ENCODE results near the gene EP400.

EP400 gene

DNA sequence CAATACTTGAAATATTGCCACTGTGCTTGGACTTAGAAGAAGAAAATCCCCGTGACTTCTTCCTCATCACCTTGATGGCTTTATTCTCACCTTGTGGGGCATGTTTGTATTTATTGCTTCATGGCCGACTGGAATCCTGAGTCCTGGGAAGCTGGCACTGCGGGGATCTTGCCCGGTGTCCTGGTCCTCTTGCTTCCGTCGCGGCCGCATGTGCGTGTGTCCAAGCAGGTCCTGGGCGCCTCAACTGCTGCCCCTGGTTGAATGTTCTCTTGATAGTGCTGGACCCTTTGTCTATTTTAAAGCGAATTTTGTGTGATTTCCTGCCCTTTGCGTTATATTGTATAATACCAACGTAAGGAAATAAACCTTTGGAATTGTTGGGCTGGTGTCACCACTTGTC, 27.0 kb upstream of the EP400 start:
- no peak overlapping the region for H3K4me3 ChIP-seq (ENCODE audit: low read depth, low read length)
- no peaks in the 10 kb centered on the region for H3K27me3 ChIP-seq (ENCODE audit: insufficient read depth, low read depth, severe bottlenecking)
- TF ChIP-seq, protein P1, sequence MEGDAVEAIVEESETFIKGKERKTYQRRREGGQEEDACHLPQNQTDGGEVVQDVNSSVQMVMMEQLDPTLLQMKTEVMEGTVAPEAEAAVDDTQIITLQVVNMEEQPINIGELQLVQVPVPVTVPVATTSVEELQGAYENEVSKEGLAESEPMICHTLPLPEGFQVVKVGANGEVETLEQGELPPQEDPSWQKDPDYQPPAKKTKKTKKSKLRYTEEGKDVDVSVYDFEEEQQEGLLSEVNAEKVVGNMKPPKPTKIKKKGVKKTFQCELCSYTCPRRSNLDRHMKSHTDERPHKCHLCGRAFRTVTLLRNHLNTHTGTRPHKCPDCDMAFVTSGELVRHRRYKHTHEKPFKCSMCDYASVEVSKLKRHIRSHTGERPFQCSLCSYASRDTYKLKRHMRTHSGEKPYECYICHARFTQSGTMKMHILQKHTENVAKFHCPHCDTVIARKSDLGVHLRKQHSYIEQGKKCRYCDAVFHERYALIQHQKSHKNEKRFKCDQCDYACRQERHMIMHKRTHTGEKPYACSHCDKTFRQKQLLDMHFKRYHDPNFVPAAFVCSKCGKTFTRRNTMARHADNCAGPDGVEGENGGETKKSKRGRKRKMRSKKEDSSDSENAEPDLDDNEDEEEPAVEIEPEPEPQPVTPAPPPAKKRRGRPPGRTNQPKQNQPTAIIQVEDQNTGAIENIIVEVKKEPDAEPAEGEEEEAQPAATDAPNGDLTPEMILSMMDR (IDR thresholded peaks at IDR 0.05; ENCODE audit: low read depth, low read length): no peak
- H3K27ac ChIP-seq: no peak overlapping the region
- peaks cover 49% of the 10 kb centered on the region for H3K36me3 ChIP-seq
- DNase-seq: no peak
- peaks cover 9% of the 10 kb centered on the region for H3K9me3 ChIP-seq (ENCODE audit: severe bottlenecking)

DNA sequence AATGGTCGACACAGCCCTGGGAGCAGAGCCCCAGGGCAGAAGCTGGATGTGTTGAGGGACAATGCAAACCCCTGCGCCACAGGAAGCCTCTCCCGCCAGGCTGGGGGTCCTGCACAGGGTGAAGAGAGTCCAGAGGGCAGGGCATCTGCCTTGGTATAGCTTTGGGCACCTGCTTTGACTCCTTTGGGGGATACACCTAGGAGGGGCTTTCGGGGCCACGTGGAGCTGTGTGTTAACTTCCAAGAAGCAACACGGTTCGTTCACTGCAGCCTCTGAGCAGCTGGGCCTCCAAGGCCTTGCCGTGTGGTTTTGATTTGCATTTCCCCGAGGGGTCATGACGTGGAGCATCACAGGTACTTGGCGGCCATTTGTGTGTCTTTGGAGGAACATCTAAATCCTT, 26.5 kb upstream of the EP400 start:
- peaks cover 44% of the 10 kb centered on the region for H3K36me3 ChIP-seq
- TF ChIP-seq, protein P1 (IDR thresholded peaks at IDR 0.05; ENCODE audit: low read depth, low read length): no peak
- H3K27ac ChIP-seq: peak overlapping the region; percentile 31; the same call in 1 of the 2 replicates
- DNase-seq: no peak
- no peak overlapping the region for H3K4me3 ChIP-seq (ENCODE audit: low read depth, low read length)
- no peaks in the 10 kb centered on the region for H3K27me3 ChIP-seq (ENCODE audit: insufficient read depth, low read depth, severe bottlenecking)
- peaks cover 9% of the 10 kb centered on the region for H3K9me3 ChIP-seq (ENCODE audit: severe bottlenecking)

DNA sequence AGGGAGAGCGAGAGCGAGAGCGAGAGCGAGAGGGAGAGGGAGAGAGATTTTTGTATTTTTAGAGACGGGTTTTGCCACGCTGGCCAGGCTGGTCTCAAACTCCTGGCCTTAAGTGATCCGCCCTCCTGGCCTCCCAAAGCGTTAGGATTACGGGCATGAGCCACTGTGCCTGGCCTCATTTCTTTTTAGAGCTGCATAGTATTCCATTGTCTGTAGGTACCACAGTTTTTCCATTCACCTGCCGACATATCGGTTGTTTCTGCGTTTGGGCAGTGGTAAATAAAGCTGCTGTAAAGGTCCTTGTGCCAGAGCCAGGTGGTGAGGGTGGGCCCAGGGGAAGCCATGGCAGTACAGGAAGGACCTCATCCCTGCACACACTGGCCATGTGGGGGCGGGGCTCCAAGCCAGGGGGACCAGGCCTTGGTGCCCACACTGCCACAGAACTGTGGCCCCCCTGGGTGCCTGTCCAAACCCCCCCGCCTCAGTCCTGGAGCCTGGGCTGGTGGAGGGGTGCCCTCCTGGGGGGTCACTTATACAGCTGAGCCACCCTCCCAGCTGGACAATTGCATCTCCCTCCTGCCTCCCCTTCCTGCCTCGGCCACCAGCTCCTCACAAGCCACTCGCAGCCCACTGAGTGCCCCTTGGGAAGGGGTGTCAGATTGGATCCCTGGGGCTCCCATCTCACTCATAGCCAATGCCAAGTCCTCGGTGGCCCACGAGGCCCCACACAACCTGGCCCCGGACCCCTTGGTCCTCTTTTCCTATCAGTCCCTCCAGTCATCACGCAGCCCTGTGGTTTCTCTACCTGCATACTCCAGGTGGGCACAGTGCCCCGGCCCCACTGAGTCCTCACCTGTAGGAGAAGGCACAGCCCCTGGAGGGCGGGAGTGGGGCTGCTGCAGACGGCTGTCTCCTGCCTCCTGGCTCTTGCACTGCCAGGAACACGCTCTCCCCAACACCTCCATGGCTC, 22.3 kb upstream of the EP400 start:
- Histone ChIP-seq H3K4me3 (ENCODE audit: low read depth, low read length) (no peak overlapping the region), H3K36me3 (peaks cover 28% of the 10 kb centered on the region), H3K9me3 (ENCODE audit: severe bottlenecking) (peaks cover 9% of the 10 kb centered on the region), H3K27ac (no peak overlapping the region), H3K27me3 (ENCODE audit: insufficient read depth, low read depth, severe bottlenecking) (no peaks in the 10 kb centered on the region)
- TF ChIP-seq, protein P1 (IDR thresholded peaks at IDR 0.05; ENCODE audit: low read depth, low read length): peak; percentile 11; the same call in 1 of the 2 replicates
- DNase-seq: no peak

DNA sequence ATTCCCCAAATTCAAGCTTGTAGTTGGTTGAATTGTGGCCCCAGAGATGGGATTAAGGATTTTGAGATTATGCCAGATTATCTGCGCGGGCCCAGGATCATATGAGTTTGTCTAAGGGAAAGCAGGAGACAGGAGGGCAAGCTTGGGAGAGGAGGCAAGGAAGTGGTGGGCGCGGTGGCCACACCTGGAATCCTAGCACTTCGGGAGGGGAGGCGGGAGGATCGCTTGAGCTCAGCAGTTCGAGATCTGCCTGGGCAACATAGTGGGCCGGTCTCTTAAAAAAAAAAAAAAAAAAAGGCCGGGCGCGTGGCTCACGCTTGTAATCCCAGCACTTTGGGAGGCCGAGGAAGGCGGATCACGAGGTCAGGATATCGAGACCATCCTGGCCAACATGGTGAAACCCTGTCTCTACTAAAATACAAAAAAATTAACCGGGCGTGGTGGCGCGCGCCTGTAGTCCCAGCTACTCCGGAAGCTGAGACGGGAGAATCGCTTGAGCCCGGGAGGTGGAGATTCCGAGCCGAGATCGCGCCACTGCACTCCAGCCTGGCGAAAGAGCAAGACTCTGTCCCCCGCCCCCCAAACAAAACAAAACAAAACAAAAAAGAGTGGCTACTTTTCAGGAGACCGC, 21.5 kb upstream of the EP400 start:
- Histone ChIP-seq H3K36me3 (peaks cover 28% of the 10 kb centered on the region), H3K27ac (peak overlapping the region; percentile 89), H3K27me3 (ENCODE audit: insufficient read depth, low read depth, severe bottlenecking) (no peaks in the 10 kb centered on the region), H3K4me3 (ENCODE audit: low read depth, low read length) (peak overlapping the region; percentile 67), H3K9me3 (ENCODE audit: severe bottlenecking) (peaks cover 9% of the 10 kb centered on the region)
- peak; percentile 61 for DNase-seq
- TF ChIP-seq, protein P1 (IDR thresholded peaks at IDR 0.05; ENCODE audit: low read depth, low read length): no peak

DNA sequence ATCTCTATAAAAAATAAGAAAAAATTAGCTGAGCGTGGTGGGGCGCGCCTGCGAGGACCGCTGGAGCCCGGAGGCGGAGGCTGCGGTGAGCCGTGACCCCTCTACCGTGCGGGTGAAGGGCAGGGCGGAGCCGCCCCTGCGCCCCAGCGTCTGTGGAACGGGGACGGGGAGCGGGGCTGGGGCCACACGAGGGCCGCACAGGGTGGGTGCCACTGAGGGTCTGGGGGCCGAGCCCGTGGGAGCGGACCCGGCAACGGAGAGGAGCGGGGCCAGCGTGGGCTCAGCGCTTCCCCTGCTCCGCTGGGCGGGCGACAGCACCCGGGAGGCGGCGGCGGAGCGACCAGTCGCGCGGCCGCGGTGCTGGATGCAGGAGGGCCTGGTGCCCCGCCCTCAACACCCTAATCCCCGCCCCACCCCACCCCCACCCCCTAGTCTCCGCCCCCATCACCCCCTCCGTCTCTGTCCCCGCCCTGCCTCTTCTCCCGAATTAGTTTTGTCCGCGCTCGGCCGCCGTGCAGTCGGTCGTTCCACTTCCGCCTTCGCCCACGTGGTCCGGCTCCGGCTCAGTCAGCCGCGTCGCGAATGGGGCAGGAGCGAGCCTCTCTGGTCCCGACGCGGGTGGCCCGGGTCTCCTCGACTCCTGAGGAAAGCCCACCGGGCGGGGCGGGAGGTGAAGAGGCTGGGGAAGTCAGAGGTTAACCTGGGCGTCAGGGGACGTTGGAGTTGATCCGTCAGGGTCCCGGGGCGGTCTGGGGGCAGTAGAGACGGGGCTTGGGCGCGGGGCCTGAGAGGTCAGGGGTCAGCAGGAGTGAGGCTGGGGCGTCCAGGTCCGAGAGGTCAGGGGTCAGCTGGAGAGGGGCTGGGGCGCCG, 20.8 kb upstream of the EP400 start, which contains the start of gene PUS1:
PUS1 (plus strand) TSS at position 566 of the 870 bp plus-strand sequence. CDS start 447 bp downstream, outside the sequence.
- DNase-seq: peak; percentile 94
- Histone ChIP-seq H3K9me3 (ENCODE audit: severe bottlenecking) (peaks cover 9% of the 10 kb centered on the region), H3K27ac (peak within 1 kb of the TSS; percentile 89), H3K27me3 (ENCODE audit: insufficient read depth, low read depth, severe bottlenecking) (no peaks in the 10 kb centered on the region), H3K36me3 (peaks cover 31% of the 10 kb centered on the region), H3K4me3 (ENCODE audit: low read depth, low read length) (peak within 1 kb of the TSS; percentile 67)
- TF ChIP-seq, protein P1 (IDR thresholded peaks at IDR 0.05; ENCODE audit: low read depth, low read length): no peak
